Lower lobe of right lung (tissue), 2 donors: ENCODE measurements around the gene CCL11. TPM values are rescaled to one million over a fixed set of nuclear protein-coding genes. Genes with fewer than 3 reads are reported as not detected.

Source experiments
- ATAC-seq, 2 donors: fragments of 200-7000 bp; cut with Tn5 transposase; one replicate each; pipeline ENCODE4 v1.9.1; 2020 to 2022; ENCODE audit warnings: mild to moderate bottlenecking in 2 of 2, moderate library complexity in 2 of 2
- DNase-seq: peaks from one replicate; pipeline ENCODE4 v3.0.0-alpha.2; 2020
- H3K27ac ChIP-seq: fragments of 200-600 bp; one replicate; pipeline ENCODE4 v1.8.0; 2022
- H3K27me3 ChIP-seq: fragments of 200-600 bp; one replicate; pipeline ENCODE4 v1.8.0; 2022; ENCODE audit warnings: low read depth
- H3K36me3 ChIP-seq: fragments of 200-600 bp; one replicate; pipeline ENCODE4 v1.8.0; 2022; ENCODE audit warnings: mild to moderate bottlenecking
- H3K4me1 ChIP-seq: fragments of 200-600 bp; one replicate; pipeline ENCODE4 v1.8.0; 2022
- H3K4me3 ChIP-seq: fragments of 200-600 bp; one replicate; pipeline ENCODE4 v1.8.0; 2022; ENCODE audit warnings: mild to moderate bottlenecking
- H3K9me3 ChIP-seq: fragments of 200-600 bp; one replicate; pipeline ENCODE4 v1.8.0; 2022
- intact Hi-C: fragments of 100-400 bp; cut with DNase I; formaldehyde crosslinking; loops from one replicate; pipeline ENCODE4 v1.11.0; 2022
- total RNA-seq: library from RNA; stranded (reverse); fragmentation: NEBNext Ultra II Directional; extraction: Animal tissue kit (Norgen Biotek cat#: 25700); gene quantifications from one replicate; pipeline ENCODE4 v1.2.1, GENCODE V29; 2021
- TF ChIP-seq, protein P1 (sequence below): fragments of 200-600 bp; IDR thresholded peaks from one replicate; pipeline ENCODE4 v1.8.0; 2022; ENCODE audit warnings: antibody characterized with exemption, mild to moderate bottlenecking
- donor health status: DM: no; HTN: yes; CAD: no; lungs with severe emphysema.

CCL11 gene
- total RNA-seq, 1 donor from 2014 or later, result 1.1 TPM

DNA sequence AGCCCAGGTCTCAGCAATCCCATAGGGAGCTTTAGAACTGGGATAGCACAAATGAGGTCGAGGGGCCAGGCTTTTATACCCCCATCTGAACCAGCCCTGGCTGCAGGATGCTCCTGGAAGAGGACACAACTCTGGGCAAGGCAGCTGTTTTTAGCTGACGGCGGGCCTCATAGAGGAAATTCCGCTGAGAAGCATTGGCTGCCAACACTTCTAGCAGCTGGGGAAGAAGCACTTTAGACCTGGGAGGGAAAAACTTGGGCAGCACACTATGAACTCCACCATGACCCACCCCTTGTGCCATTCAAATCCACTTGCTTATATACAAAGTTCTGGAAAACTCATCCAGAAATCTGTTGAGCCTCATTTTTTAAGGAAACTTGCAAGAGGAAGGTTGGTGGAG lies 5.0 kb downstream of the CCL11 start:
- H3K9me3 ChIP-seq, result no peaks in the 10 kb centered on the region
- H3K4me1 ChIP-seq, result no peaks in the 10 kb centered on the region
- no peaks in the 10 kb centered on the region for H3K36me3 ChIP-seq
- intact Hi-C loops, result no loop called here
- no peak for ATAC-seq
- H3K27me3 ChIP-seq, result no peaks in the 10 kb centered on the region
- H3K27ac ChIP-seq, result no peak overlapping the region
- no peak overlapping the region for H3K4me3 ChIP-seq
- TF ChIP-seq, protein P1, sequence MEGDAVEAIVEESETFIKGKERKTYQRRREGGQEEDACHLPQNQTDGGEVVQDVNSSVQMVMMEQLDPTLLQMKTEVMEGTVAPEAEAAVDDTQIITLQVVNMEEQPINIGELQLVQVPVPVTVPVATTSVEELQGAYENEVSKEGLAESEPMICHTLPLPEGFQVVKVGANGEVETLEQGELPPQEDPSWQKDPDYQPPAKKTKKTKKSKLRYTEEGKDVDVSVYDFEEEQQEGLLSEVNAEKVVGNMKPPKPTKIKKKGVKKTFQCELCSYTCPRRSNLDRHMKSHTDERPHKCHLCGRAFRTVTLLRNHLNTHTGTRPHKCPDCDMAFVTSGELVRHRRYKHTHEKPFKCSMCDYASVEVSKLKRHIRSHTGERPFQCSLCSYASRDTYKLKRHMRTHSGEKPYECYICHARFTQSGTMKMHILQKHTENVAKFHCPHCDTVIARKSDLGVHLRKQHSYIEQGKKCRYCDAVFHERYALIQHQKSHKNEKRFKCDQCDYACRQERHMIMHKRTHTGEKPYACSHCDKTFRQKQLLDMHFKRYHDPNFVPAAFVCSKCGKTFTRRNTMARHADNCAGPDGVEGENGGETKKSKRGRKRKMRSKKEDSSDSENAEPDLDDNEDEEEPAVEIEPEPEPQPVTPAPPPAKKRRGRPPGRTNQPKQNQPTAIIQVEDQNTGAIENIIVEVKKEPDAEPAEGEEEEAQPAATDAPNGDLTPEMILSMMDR, result no peak
- DNase-seq, result no peak

DNA sequence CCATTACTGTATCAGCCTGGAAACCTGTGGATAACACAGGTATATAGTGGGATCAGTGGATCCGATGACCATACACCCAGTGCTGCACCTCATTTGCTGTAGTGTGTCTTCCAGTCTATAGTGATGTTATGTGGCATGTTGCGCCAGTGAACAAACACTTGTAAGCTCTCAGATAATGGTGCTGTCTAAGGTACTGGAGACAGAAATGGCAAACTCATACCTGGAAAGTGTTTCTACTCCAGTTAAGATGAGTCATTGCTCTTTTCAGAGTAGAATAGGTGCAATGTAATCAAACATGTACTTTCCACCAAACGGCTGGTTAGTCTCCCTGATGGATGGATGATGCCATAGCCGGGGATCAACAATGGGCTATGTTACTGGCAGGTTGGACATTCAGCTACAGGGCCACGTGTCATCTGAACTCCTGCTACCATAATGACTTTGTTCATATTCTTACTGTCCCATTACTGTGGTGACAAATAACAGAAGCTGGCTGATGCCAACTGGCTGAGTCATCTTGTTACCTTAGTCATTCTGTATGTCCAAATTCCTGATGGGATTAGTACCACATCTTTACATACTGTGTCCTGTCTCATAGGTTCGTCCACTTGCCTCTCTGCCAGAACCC lies 6.3 kb downstream of the CCL11 start:
- DNase-seq (no peak), ATAC-seq (no peak)
- no peaks in the 10 kb centered on the region for H3K27me3 ChIP-seq
- H3K9me3 ChIP-seq, result no peaks in the 10 kb centered on the region
- TF ChIP-seq, protein P1, result no peak
- no peaks in the 10 kb centered on the region for H3K4me1 ChIP-seq
- intact Hi-C loops, result no loop called here
- H3K27ac ChIP-seq, result no peak overlapping the region
- no peaks in the 10 kb centered on the region for H3K36me3 ChIP-seq
- H3K4me3 ChIP-seq, result no peak overlapping the region

DNA sequence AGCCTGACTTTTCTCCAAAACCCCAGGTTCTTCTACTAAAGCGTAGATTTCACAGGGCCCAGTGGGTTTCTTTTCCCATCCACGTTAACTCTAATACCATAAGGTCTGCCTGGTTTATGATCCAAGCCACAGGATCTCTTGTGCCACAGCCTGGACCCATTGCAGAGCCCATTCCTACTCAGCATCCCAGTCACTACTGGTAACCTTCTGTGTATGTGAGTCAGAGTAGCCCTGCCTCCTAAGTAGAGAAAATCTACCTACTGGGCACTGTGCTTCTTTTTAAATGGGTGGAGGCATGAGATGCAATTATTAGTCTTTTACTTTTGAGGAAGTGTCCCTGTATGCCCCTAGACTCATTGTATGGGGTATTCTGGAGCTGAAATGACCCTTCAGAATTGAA lies 13.5 kb downstream of the CCL11 start:
- ATAC-seq, result no peak
- Histone ChIP-seq H3K27me3 (no peaks in the 10 kb centered on the region), H3K4me1 (peaks cover 15% of the 10 kb centered on the region), H3K27ac (no peak overlapping the region), H3K36me3 (no peaks in the 10 kb centered on the region), H3K4me3 (no peak overlapping the region), H3K9me3 (no peaks in the 10 kb centered on the region)
- intact Hi-C loops, result no loop called here
- DNase-seq, result no peak
- TF ChIP-seq, protein P1, result no peak

DNA sequence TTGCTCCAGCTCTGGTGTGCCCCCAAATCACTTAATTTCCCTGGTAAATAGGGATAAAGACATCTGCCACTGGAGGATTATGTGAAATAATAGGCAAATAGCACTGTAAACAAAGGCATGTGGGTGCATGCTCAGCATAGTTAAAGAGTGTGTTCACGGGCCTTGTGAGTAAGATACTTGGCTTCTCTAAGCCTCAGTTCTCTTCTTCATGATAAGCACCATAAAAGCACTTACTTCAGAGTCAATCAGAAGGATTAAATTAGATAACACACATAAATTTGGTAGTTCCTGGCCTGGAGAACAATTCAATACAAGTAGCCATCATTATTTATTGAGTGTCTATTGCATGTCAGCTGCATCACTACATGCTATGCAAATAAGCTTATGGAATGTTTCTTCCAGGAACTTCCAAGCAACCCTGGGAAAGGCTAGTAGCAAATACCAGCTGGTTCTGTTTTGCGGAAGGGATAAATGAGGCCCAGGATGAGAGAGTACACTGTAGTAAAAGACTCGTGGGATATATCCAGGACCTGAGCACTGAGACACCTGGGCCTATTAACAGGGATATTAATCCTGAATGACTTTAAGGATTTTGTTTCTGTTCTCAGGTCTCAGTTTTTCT lies 14.5 kb downstream of the CCL11 start:
- H3K4me1 ChIP-seq, result peaks cover 15% of the 10 kb centered on the region
- intact Hi-C loops, result no loop called here
- H3K27ac ChIP-seq, result no peak overlapping the region
- no peaks in the 10 kb centered on the region for H3K9me3 ChIP-seq
- H3K27me3 ChIP-seq, result no peaks in the 10 kb centered on the region
- ATAC-seq (no peak), DNase-seq (no peak)
- H3K36me3 ChIP-seq, result no peaks in the 10 kb centered on the region
- TF ChIP-seq, protein P1, result no peak
- no peak overlapping the region for H3K4me3 ChIP-seq

DNA sequence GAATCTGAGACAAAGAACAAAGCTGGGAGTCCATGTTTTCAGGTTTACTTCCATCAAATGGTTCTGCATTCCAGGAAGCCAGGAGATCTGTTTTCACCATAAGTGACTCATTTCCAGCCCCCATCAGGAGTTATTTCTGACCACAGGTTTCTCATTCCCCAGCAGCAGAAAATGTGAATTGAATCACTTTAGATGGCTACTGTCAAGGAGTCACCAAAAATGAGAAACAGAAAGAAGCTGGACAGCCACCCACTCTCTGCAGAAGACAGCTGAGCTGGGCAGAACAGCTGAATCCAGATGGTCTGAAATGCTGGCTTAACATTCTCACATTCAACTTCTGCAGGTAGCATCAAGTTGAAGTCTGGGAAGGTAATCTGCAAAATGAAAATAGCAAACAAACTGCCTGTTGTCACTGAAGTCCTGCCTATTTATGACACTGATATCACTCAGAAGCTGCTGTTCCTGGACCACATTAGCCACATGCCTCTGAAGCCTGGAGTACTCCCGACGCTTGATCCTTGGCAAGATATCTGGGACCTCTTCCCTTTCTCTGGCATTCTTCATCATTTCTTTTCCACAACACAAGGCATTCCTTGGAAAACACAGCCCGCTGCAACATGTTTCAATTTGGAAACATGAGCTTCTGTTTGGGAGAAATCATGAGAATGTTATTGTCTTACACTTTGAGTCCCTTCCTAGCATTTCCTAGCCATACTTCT lies 15.3 kb downstream of the CCL11 start:
- no peaks in the 10 kb centered on the region for H3K9me3 ChIP-seq
- DNase-seq (no peak), ATAC-seq (no peak)
- no peak overlapping the region for H3K4me3 ChIP-seq
- TF ChIP-seq, protein P1, result no peak
- no peaks in the 10 kb centered on the region for H3K36me3 ChIP-seq
- peaks cover 15% of the 10 kb centered on the region for H3K4me1 ChIP-seq
- no peak overlapping the region for H3K27ac ChIP-seq
- intact Hi-C loops, result no loop called here
- no peaks in the 10 kb centered on the region for H3K27me3 ChIP-seq
